Gastroesophageal sphincter (tissue), 4 donors: ENCODE results near the gene KCNA2. TPM values are rescaled to one million over a fixed set of nuclear protein-coding genes. Genes with fewer than 3 reads are reported as not detected.

Source experiments
- ATAC-seq: fragments of 150-250 bp; one replicate; pipeline ENCODE4 v1.9.1; 2016; ENCODE audit warnings: mild to moderate bottlenecking, moderate library complexity
- H3K27ac ChIP-seq, 4 donors: fragments of 200-600 bp; sonication (generic) in 3 of 4; 1 replicate in 3 of 4; 2 replicates in 1 of 4; pipeline ENCODE4 v1.5.1; 2016 to 2019
- H3K27me3 ChIP-seq: fragments of 200-600 bp; sonication (generic); one replicate; pipeline ENCODE4 v1.5.1; 2019
- H3K36me3 ChIP-seq, 2 donors: fragments of 200-600 bp; sonication (generic); one replicate each; pipeline ENCODE4 v1.5.1; 2019; ENCODE audit warnings: control low read depth in 1 of 2
- H3K4me1 ChIP-seq, 3 donors: fragments of 200-600 bp; sonication (generic); 1 replicate in 2 of 3; 2 replicates in 1 of 3; pipeline ENCODE4 v1.5.1; 2016 to 2019; ENCODE audit warnings: control low read depth in 2 of 3
- H3K4me3 ChIP-seq, 2 donors: fragments of 200-600 bp; sonication (generic); one replicate each; pipeline ENCODE4 v1.5.1; 2019; ENCODE audit warnings: mild to moderate bottlenecking in 1 of 2, moderate library complexity in 1 of 2
- H3K9me3 ChIP-seq, 3 donors: fragments of 200-600 bp; sonication (generic); one replicate each; pipeline ENCODE4 v1.5.1; 2017 to 2019; ENCODE audit warnings: control low read depth in 2 of 3
- EP300 ChIP-seq: sonication (generic); formaldehyde crosslinking; IDR thresholded peaks from one replicate; pipeline ENCODE4 v1.6.1; 2017; ENCODE audit warnings: antibody characterized with exemption, mild to moderate bottlenecking
- POLR2A ChIP-seq, 2 donors: fragments of 450-650 bp; IDR thresholded peaks; one replicate each; pipeline ENCODE4 v1.6.1; 2017; ENCODE audit warnings: antibody characterized with exemption in 2 of 2, mild to moderate bottlenecking in 2 of 2, moderate library complexity in 1 of 2
- POLR2AphosphoS5 ChIP-seq: sonication (generic); formaldehyde crosslinking; IDR thresholded peaks from one replicate; pipeline ENCODE4 v1.6.1; 2017; ENCODE audit warnings: antibody characterized with exemption
- WGBS, 2 donors: methylation state at CpG; one replicate each; pipeline ENCODE4 v1.1.5; 2018; ENCODE audit warnings: low coverage in 1 of 2; 5-methylcytosine and 5-hydroxymethylcytosine counted together
- total RNA-seq, 4 donors: library from RNA; depleted of rRNA; stranded (reverse); fragments of >200 nt; gene quantifications; one replicate each; pipeline ENCODE4 v1.1.0, GENCODE V29; 2016
- TF ChIP-seq, protein P1 (sequence below), 4 experiments: fragments of 200-600 bp in 2 of 4; fragments of 450-650 bp in 2 of 4; sonication (generic) in 1 of 4; IDR thresholded peaks; one replicate each; pipeline ENCODE4 v1.5.1; 2017 to 2019; ENCODE audit warnings: antibody characterized with exemption in 4 of 4, mild to moderate bottlenecking in 2 of 4, moderate library complexity in 2 of 4

Gene KCNA2
- total RNA-seq, 4 donors from 2014 or later, result 2.8 to 16.8 (median 4.6) TPM

DNA sequence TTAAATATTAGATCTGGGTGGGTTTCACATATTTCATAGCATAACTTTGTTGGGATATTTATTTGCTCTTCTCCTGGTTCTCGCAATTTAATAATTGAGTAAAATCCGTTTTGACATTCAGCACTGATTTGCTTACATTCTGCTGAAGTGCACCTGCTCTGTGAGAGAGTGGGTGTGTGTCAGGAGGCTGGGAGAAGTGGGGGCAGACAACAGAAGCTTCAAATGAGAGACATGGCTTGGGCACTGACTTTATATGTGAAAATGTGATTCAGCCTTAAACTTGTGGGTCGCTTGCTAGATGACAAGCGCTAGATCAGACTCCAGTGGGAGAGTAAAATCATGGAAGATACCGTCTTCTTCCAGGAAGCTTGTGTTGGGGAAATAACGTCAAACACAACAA lies 32.4 kb upstream of the KCNA2 start:
- H3K27ac ChIP-seq, result no peak overlapping the region
- WGBS, 2 donors, result 77 to 89% methylated on average over 4 of the region's 6 CpGs
- H3K27me3 ChIP-seq, result peaks cover 6% of the 10 kb centered on the region
- ATAC-seq, result no peak
- H3K4me1 ChIP-seq, result peaks cover 0 to 18% (median 10%) of the 10 kb centered on the region in 3 donors
- TF ChIP-seq, protein P1, sequence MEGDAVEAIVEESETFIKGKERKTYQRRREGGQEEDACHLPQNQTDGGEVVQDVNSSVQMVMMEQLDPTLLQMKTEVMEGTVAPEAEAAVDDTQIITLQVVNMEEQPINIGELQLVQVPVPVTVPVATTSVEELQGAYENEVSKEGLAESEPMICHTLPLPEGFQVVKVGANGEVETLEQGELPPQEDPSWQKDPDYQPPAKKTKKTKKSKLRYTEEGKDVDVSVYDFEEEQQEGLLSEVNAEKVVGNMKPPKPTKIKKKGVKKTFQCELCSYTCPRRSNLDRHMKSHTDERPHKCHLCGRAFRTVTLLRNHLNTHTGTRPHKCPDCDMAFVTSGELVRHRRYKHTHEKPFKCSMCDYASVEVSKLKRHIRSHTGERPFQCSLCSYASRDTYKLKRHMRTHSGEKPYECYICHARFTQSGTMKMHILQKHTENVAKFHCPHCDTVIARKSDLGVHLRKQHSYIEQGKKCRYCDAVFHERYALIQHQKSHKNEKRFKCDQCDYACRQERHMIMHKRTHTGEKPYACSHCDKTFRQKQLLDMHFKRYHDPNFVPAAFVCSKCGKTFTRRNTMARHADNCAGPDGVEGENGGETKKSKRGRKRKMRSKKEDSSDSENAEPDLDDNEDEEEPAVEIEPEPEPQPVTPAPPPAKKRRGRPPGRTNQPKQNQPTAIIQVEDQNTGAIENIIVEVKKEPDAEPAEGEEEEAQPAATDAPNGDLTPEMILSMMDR (IDR thresholded peaks at IDR 0.05), result no peak
- TF ChIP-seq POLR2A (IDR thresholded peaks at IDR 0.05) (no peak), POLR2AphosphoS5 (no peak), EP300 (no peak)
- no peaks in the 10 kb centered on the region for H3K9me3 ChIP-seq
- no peak overlapping the region for H3K4me3 ChIP-seq
- no peaks in the 10 kb centered on the region for H3K36me3 ChIP-seq

DNA sequence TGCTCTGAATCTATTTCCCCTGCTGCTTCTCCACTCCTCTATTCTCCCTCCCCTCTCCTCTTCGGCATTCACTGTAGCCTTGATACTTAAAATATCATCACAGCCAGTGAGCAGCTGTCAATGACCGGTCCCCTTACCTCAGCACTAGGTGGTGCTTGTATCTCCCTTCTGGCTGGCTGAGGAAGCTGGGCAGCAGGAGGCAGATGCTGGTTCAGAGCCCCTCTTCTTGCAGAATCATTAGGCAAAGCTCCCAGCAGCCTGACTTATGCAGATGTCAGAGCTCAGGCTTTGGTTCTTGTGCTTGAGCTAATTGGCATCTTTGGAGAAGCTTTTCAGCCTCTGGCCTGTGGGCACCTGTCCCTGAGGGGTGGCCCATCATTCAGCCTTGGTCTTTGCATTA lies 31.9 kb upstream of the KCNA2 start:
- no peak for ATAC-seq
- Histone ChIP-seq H3K4me1 (peaks cover 0 to 19% (median 10%) of the 10 kb centered on the region in 3 donors), H3K27ac (no peak overlapping the region), H3K27me3 (peaks cover 6% of the 10 kb centered on the region), H3K9me3 (no peaks in the 10 kb centered on the region), H3K4me3 (no peak overlapping the region), H3K36me3 (no peaks in the 10 kb centered on the region)
- WGBS, 2 donors, result 47 to 100% methylated on average over 1 to 2 of the region's 2 CpGs
- no peak for TF ChIP-seq POLR2AphosphoS5
- TF ChIP-seq, protein P1 (IDR thresholded peaks at IDR 0.05), result no peak
- no peak for TF ChIP-seq POLR2A (IDR thresholded peaks at IDR 0.05)

DNA sequence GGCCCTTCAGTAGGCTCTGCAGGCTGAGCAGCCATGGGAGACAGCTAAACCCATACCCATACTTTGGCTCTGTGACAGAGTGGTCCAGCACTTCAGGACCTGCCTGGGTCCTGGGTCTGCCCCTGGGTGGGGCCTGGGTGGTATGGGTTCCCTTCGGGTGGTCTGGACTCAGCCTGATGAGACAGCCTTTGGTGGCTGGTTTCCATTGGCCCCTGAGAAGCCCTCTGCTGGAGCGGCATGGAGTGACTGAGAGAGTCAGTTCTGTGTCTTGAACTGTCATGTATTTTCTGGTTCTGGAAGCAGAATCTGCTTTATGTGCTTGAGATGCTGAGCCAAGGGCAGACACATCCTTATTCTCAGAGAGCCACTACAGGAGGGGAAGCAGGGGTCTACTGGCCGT lies 31.3 kb upstream of the KCNA2 start:
- H3K9me3 ChIP-seq, result no peaks in the 10 kb centered on the region
- no peak for ATAC-seq

DNA sequence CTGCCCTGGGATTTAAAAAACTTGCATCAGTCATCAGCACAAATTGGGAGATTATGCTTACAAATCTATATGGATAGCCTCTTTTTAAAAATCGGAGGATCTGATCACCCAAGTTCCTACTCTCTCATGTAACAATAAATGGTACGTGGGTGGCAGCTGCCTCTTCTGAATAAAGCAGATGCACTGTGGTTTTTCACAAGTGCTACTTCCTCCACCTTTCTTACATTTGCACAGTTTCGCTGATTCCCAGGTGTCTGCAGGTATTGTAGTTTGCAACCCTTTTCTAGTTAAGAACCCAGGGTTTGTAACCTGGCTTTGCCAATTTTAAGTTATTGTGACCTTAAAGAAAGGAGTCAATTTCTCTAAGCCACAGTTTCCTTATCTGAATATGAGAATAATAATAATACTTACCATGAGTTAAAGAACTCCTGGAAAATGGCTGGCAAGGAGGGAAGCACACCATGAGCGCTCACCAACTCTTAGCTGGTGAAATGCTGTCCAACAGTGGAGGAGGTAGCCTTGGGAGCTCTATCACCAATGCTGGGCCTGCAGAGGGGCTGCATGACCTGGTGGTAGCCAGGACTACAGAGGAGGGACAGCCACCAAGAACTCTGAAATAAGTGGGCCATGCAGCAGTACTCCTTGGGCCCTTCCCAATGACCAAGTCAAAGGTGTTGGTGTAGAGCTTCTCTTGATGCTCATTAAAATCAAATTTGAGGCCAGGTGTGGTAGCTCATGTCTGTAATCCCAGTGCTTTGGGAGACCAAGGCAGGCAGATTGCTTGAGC lies 30.2 kb upstream of the KCNA2 start:
- Histone ChIP-seq H3K4me3 (no peak overlapping the region), H3K9me3 (no peaks in the 10 kb centered on the region), H3K27ac (no peak overlapping the region), H3K36me3 (no peaks in the 10 kb centered on the region), H3K27me3 (no peaks in the 10 kb centered on the region), H3K4me1 (peaks cover 0 to 19% (median 10%) of the 10 kb centered on the region in 3 donors)
- ATAC-seq, result no peak
- 89 to 100% methylated on average over 1 to 3 of the region's 4 CpGs for WGBS, 2 donors
- TF ChIP-seq POLR2A (IDR thresholded peaks at IDR 0.05) (no peak), POLR2AphosphoS5 (no peak), EP300 (no peak)
- TF ChIP-seq, protein P1 (IDR thresholded peaks at IDR 0.05), result no peak

More for the DNA sequence above, 31.3 kb upstream of the KCNA2 start:
- no CpG with 5 or more reads among the region's 3 CpGs for WGBS, 2 donors
- TF ChIP-seq POLR2A (IDR thresholded peaks at IDR 0.05) (no peak), EP300 (no peak), POLR2AphosphoS5 (no peak)
- TF ChIP-seq, protein P1 (IDR thresholded peaks at IDR 0.05), result no peak
- peaks cover 1% of the 10 kb centered on the region for H3K27me3 ChIP-seq
- H3K4me3 ChIP-seq, result no peak overlapping the region
- H3K27ac ChIP-seq, result no peak overlapping the region
- H3K36me3 ChIP-seq, result no peaks in the 10 kb centered on the region
- peaks cover 0 to 19% (median 10%) of the 10 kb centered on the region in 3 donors for H3K4me1 ChIP-seq

DNA sequence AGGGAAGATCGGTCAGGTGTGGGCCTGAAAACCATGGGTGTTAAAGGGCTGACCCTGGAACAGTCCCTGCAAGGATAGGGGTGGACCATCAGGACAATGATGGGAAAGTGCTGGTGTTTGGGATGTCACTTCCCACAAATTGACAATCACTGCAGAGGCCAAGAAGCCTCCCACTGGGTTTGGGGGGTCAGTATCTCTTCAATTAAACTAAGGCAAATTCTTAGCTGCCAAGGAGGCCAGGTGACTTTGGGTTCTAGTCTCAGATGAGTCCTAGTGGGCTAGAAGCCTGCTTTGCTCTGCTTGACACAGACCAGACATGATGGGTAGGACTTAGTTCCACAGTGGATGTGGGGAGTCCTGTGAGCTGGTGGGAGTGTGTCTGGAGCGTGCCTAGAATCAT lies 29.3 kb upstream of the KCNA2 start:
- no peak overlapping the region for H3K4me3 ChIP-seq
- TF ChIP-seq, protein P1 (IDR thresholded peaks at IDR 0.05), result no peak
- no peak for TF ChIP-seq EP300
- TF ChIP-seq POLR2A (IDR thresholded peaks at IDR 0.05), result no peak
- TF ChIP-seq POLR2AphosphoS5, result no peak
- peaks cover 9% of the 10 kb centered on the region for H3K27me3 ChIP-seq
- ATAC-seq, result no peak
- no peak overlapping the region for H3K27ac ChIP-seq
- H3K36me3 ChIP-seq, result no peaks in the 10 kb centered on the region
- H3K4me1 ChIP-seq, result peaks cover 0 to 19% (median 10%) of the 10 kb centered on the region in 3 donors
- WGBS, 2 donors, result 95% methylated on average over 2 of the region's 2 CpGs; no CpG with 5 or more reads in 1 of the 2 donors
- H3K9me3 ChIP-seq, result no peaks in the 10 kb centered on the region
